ENCODE measurements around the gene SNTB2.

The SNTB2 gene

GRCh38 chr16:69340095-69340644, 153.2 kb downstream of the SNTB2 start:
- no peak for DNase-seq (ENCODE audit: low spot score)

GRCh38 chr16:69344171-69344570, 157.2 kb downstream of the SNTB2 start:
- DNase-seq (ENCODE audit: low spot score): peak; percentile 72

GRCh38 chr16:69345923-69346322, 159.0 kb downstream of the SNTB2 start:
- DNase-seq (ENCODE audit: low spot score): no peak

- DNase-seq (ENCODE audit: low spot score): no peak
These were observed 159.7 kb downstream of the SNTB2 start for GRCh38 chr16:69346683-69347082.

GRCh38 chr16:69348222-69348621, 161.3 kb downstream of the SNTB2 start:
- no peak for DNase-seq (ENCODE audit: low spot score)

GRCh38 chr16:69349536-69349935, 162.6 kb downstream of the SNTB2 start:
- no peak for DNase-seq (ENCODE audit: low spot score)

GRCh38 chr16:69350536-69351133, 163.7 kb downstream of the SNTB2 start:
- no peak for DNase-seq (ENCODE audit: low spot score)

GRCh38 chr16:69351309-69352027, 164.5 kb downstream of the SNTB2 start, which contains the start of gene TMED6:
TSS of gene TMED6 (minus strand) at chr16:69351786. CDS start at chr16:69351753, 33 bp downstream.
- no peak for DNase-seq (ENCODE audit: low spot score)
